Measurements from ENCODE around the gene RUNX1. TPM values are rescaled to one million over a fixed set of nuclear protein-coding genes. Genes with fewer than 3 reads are reported as not detected.
A peak's percentile ranks its signal among the peaks of the same experiment; 100 is the strongest.

RUNX1 gene
- total RNA-seq, 2 donors from 2014 or later: 112 to 136 TPM

DNA sequence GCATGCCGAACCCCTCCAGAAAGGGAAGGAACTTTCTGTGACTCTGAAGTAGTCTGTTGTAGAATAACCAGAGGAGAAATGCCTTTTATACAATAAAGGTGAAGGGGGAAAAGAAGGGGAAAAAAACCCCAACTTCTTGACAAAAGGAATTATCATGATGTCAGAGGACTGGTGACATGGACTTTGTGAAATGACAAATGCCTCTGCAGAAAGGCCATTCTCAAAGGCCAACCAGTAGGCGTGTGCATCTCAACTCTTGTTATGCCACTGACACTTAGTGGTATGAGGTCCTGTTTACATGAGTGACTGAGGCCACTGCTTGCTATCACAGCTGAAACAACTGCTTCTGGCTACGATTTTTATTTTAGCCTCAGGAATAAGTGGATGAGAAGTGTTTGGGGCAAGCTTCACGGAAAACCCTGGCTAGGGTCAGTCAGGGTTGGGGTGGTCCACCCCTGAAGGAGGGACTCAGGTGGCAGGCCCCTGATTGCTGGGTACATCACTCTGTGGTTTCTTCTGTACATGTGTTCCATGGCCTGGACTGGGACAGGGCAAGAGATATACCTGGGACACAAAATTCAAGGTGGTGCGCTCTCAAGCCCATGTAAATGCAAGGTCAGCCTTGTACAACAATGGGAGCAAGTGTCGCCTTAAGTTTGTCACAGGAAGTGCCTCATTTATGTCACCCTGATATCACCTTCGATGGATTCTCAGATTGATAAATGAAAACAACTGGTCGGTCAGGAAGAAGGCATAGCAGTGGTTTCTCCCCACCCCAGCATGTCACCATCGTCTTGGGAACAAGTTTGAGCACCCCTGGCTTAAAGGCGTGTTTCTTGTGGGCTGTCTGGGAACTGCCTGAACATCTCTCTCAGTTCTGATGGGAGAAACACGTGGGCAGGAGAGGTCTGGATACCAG is 12.4 kb downstream of the RUNX1 start:
- H3K27me3 Mint-ChIP-seq: no peaks in the 10 kb centered on the region
- peak overlapping the region; percentile 90 for H3K27ac Mint-ChIP-seq
- peaks cover 25% of the 10 kb centered on the region for H3K36me3 Mint-ChIP-seq (ENCODE audit: low read depth)
- peak overlapping the region; percentile 95 for H3K4me3 Mint-ChIP-seq
- H3K9me3 Mint-ChIP-seq: peaks cover 5% of the 10 kb centered on the region
- peaks cover 64% of the 10 kb centered on the region for H3K4me1 Mint-ChIP-seq
- ATAC-seq (replicated peaks): peak; percentile 49

DNA sequence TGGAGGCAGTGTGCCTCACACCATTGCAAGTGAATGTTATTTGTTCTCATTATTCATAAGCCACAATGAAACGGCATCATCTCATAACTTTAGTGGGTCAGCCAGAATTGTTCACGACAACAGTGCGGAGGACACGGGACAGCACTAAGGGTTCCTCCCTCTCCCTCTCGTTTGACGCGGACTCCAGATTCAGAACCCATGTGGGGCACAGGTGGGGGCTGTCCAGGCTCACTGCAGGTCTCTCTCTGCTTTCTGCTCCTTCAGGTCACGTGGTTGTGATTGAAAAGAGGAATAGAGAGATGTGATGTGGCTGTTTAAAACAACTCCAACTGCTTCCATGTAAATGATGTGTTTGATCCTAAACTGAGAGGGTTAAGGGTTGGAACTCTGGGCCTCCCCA is 13.5 kb downstream of the RUNX1 start:
- Mint-ChIP-seq H3K4me1 (peaks cover 56% of the 10 kb centered on the region), H3K9me3 (peaks cover 5% of the 10 kb centered on the region), H3K27ac (peak overlapping the region; percentile 90), H3K36me3 (ENCODE audit: low read depth) (peaks cover 18% of the 10 kb centered on the region), H3K27me3 (no peaks in the 10 kb centered on the region), H3K4me3 (peak overlapping the region; percentile 95)
- peak; percentile 57 for ATAC-seq (replicated peaks)

DNA sequence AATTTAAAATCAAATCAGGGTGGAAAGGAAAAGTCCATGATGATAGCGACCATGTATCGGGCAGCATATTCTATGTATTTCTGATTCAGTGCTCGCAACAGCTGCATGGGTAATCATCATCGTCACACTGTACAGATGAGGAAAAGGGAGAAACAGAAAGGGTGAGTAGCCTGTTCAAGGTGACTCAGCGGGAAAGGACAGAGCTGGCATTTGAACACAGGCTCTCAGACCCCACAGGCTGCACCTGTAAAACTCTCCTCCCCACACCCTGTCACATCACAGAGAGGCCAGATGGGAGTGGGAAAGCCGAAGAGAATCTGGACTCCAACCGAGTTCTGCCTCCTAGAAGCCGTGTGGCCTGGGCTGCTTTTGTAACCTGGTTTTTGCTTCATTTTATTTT is 14.0 kb downstream of the RUNX1 start:
- Mint-ChIP-seq H3K27me3 (no peaks in the 10 kb centered on the region), H3K27ac (peak overlapping the region; percentile 90), H3K36me3 (ENCODE audit: low read depth) (peaks cover 18% of the 10 kb centered on the region), H3K4me3 (peak overlapping the region; percentile 95), H3K9me3 (peaks cover 5% of the 10 kb centered on the region), H3K4me1 (peaks cover 60% of the 10 kb centered on the region)
- peak; percentile 63 for ATAC-seq (replicated peaks)

DNA sequence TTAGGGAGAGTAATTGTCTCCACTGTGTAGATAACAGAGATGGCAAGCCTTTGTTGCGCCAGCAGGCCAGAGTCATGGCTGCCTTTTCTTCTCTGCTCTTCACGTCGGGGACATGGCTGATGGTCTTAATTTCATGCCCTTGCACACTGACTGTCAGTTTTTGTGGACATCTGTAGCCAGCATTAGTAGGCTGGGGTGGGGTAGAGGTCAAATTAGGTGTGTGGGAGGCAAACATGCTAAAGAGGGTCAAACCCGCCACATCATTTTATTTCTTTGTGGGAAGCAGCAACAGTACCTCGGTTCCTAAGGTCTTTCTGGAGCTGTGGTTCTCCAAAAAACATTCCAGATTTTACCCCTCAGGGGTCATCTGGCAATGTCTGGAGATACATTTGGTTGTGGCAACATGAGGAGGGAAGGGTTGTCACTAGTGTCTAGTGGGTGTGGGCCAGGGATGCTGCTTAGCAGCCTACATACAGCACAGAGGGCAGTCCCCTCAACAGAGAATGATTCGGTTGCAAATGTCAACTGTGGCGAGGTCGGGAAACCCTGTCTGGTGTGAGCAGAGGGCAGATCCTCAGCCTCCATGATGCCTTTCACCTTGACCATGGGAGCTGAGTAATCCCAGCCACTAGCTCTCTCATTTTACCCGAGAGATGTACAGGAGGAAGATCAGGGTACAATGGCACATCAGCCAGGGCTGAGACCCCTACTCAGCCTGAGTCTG is 14.7 kb downstream of the RUNX1 start:
- peak; percentile 63 for ATAC-seq (replicated peaks)

DNA sequence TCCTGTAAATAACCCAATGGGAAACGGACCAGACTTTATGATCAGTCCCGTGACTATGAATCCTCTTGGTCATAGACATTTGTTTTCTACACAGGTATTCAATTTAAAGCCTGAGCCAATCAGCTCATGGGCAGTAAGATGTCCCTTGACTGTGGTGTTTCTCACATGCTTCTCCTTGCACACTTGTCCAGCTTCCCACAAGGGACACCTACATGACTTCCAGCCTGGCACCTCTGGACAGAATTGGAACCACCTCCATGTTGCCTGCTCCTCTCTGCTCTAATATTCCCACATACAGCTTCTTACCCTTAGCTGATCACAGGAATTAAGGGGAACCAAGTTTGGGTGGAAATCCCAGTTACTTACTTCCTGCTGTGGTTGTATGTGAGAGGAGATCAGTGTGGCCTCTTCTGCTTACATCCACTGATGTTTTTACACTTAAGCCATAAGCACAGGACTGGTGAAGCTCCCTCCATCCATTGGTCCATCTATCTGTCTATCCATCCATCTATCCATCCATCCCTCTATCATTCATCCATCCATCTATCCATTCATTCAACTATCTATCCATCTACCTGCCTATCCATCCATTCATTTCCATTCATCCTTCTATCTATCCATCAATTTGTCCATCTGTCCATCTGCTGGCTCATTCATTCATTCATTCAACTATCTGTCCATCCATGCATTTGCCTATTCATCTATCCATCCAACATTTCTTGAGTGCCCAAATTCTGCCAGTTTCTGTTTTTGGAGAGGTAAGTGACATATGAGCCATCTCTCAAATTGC is 16.4 kb downstream of the RUNX1 start:
- H3K27me3 Mint-ChIP-seq: no peaks in the 10 kb centered on the region

More for the DNA sequence above, 14.7 kb downstream of the RUNX1 start:
- peak overlapping the region; percentile 95 for H3K4me3 Mint-ChIP-seq
- H3K27ac Mint-ChIP-seq: peak overlapping the region; percentile 90
- H3K9me3 Mint-ChIP-seq: peaks cover 5% of the 10 kb centered on the region
- H3K4me1 Mint-ChIP-seq: peaks cover 62% of the 10 kb centered on the region
- H3K36me3 Mint-ChIP-seq (ENCODE audit: low read depth): peaks cover 18% of the 10 kb centered on the region
- H3K27me3 Mint-ChIP-seq: no peaks in the 10 kb centered on the region

DNA sequence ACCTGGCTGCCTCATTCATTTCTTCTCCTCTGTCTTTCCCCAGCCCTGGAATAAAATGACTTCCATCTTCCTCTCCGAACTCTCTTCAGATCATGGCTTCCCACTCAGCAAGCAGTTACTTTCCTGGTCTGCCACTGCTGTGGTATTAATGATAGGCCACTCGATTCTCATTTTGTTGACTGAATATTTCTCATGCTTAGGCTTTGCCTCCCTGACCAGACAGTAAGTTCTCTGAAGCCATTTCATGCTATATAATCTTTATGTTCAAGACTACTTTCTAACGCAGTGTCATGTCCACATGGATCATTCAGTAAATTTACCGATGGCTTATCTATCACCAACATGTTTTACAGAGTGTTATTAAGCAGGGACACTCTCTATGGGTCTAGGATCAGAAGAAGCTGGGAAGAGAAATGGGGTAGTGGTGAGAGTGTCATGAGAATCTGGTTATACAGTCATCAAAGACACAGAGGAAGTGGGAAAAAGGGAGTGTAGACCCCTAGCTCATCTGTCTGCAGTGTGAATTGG is 20.6 kb downstream of the RUNX1 start:
- Mint-ChIP-seq H3K27ac (peak overlapping the region; percentile 94), H3K4me1 (peaks cover 63% of the 10 kb centered on the region), H3K9me3 (peaks cover 5% of the 10 kb centered on the region), H3K36me3 (ENCODE audit: low read depth) (peaks cover 17% of the 10 kb centered on the region), H3K27me3 (no peaks in the 10 kb centered on the region), H3K4me3 (peak overlapping the region; percentile 90)
- no peak for ATAC-seq (replicated peaks)

More for the DNA sequence above, 16.4 kb downstream of the RUNX1 start:
- Mint-ChIP-seq H3K4me1 (peaks cover 69% of the 10 kb centered on the region), H3K36me3 (ENCODE audit: low read depth) (peaks cover 18% of the 10 kb centered on the region), H3K4me3 (peak overlapping the region; percentile 95), H3K27ac (peak overlapping the region; percentile 18), H3K9me3 (peaks cover 5% of the 10 kb centered on the region)
- no peak for ATAC-seq (replicated peaks)

DNA sequence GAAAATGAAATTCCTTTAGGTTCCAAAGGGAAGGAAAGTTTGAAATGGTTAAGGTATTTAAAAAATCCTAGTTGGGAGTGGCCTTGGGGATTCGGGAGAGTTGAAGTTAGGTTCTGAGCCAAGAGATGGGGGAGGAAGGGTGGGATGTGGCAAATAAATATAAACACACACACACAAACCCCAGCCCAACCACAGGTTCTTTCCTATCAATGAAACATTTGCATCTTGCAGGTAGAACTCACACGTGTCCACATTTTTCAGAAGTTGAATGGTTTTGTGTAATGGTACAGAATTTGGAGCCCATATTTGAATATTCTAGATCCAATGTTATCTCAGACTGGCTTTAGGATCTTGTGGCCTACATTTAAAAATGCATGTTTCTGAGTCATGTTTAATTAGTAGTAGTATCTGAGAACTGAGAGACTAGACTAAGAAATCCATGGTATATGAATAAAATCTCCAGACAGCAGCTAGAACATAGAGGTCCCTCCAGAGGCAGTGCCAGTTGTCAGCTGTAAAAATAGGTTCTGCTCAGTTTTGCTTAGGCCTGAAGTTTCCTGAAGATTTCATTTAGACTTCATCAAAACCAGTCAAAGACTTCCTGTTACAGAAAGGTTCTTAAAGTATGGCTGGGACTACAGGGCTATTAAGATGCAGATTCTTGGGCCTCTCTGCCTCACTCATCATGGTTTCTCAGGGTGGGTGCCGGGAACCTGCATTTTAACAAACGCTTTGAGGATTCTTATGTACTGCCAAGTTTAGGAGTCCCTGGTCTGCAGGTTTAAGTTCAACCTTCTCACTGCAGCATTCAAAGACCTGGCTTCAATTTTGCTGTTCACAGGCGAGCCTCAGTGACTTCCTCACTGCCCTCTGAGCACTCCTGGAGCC is 21.3 kb downstream of the RUNX1 start:
- Mint-ChIP-seq H3K27ac (peak overlapping the region; percentile 94), H3K9me3 (peaks cover 1% of the 10 kb centered on the region), H3K36me3 (ENCODE audit: low read depth) (peaks cover 16% of the 10 kb centered on the region), H3K4me3 (peak overlapping the region; percentile 90), H3K4me1 (peaks cover 64% of the 10 kb centered on the region), H3K27me3 (no peaks in the 10 kb centered on the region)
- ATAC-seq (replicated peaks): no peak

DNA sequence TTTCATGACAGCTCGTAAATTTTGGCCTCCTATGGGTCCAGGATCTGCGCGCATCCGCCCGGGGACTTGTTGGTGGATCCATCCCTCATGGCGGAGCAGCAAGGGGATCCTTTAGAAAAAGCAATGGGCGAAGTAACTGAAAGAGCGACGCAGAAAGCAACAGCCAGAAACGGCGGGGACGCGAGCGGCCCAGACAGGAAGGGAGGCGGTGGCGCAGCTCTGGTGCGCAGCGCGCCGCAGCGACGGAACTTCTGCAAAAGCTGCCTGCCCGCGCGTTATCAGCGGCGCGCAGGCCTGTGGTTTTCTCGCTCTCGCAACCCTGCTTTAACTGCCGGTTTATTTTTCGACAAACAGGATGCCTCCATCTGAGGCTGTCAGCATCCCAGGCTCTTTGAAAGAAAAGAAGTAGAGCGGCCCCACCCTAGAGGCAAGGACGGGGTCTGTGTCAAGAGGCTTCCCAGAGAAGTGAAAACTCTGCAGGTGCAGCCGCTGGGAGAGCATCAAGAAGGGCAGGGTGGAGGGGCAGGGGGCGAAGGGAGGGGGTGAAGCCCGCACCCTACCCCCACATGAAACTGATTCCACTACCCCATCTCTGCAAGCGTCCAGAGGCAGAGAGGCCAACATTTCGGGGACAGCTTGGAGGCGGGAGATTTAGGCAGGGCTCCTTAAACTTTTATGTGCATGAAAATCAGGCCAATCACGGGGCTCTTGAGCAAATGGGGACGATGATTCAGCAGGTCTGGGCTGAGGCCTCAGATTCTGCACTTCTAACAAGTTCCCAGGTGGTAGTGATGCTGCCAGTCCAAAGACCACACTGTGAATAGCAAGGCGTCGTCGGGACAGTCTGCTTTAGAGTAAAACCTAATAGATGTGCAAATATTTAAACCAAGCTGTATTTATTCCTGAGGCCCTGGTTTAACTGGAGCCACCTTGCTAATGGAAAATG is 22.2 kb downstream of the RUNX1 start:
- peaks cover 13% of the 10 kb centered on the region for H3K36me3 Mint-ChIP-seq (ENCODE audit: low read depth)
- H3K27me3 Mint-ChIP-seq: no peaks in the 10 kb centered on the region
- H3K27ac Mint-ChIP-seq: peak overlapping the region; percentile 94
- H3K4me1 Mint-ChIP-seq: peaks cover 67% of the 10 kb centered on the region
- H3K4me3 Mint-ChIP-seq: peak overlapping the region; percentile 90
- peak; percentile 62 for ATAC-seq (replicated peaks)
- H3K9me3 Mint-ChIP-seq: no peaks in the 10 kb centered on the region

DNA sequence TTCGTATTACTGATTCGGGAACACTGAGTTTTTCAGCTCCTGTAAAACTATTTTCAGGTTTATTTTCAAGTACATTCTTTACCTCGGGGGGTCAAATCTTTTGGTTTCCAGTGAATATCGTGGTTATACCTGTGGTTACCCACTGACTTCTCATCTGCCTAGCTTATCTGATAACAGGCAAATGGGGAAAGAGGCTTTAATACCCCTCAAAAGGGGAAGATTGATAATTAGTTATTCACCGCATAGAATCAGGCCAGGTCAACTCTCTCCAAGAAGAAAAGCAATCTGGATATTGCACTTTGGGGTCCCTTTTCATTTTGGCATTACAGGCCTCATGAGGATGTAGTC is 23.0 kb downstream of the RUNX1 start:
- peaks cover 75% of the 10 kb centered on the region for H3K4me1 Mint-ChIP-seq
- H3K27me3 Mint-ChIP-seq: no peaks in the 10 kb centered on the region
- peaks cover 13% of the 10 kb centered on the region for H3K36me3 Mint-ChIP-seq (ENCODE audit: low read depth)
- peak overlapping the region; percentile 90 for H3K4me3 Mint-ChIP-seq
- H3K9me3 Mint-ChIP-seq: no peaks in the 10 kb centered on the region
- ATAC-seq (replicated peaks): no peak
- H3K27ac Mint-ChIP-seq: peak overlapping the region; percentile 94

DNA sequence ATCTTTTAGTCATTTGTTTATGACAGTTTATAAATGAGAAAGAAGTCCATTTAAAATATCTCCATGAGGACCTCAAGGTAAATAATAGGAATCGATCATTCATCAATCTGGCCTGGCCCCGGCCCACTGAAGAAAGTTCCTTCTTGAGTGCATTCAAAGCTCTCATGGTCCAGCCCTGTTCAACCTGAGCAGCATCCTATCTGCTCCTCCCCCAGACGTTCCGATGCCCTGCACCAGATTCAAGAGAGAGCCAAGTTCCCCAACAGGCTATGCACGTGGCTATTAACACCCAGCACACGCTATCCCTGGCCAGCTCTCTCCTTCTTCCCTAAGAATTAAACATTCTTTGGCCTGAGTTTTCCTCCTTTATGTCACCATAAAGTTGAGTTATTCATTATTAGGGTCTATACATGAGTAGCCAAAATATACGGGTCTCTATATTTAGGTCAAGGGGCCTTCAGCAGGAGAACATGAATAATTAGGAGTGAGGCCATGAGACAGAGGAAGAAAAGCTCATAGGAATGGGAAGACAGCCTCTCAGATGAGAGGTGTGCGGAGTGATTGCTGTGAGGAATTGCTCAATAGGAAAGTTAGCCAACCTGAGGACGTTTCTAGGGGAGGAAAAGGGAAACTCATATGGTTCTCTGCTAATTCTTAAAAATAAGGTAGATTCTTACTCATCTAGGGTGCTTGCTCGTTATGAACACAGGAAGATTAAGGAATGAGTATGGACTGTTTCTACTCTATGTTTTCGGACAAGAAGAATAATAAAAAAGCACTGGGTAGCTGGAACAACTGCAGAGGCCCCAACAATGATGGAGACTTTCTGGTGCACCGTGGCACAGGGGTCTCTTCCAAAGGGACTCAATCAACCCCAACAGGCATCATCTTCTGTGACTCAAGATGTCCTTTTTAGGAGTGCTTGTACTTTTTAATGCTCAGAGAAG is 23.6 kb downstream of the RUNX1 start:
- peaks cover 14% of the 10 kb centered on the region for H3K36me3 Mint-ChIP-seq (ENCODE audit: low read depth)
- no peaks in the 10 kb centered on the region for H3K27me3 Mint-ChIP-seq
- peak; percentile 16 for ATAC-seq (replicated peaks)
- peak overlapping the region; percentile 90 for H3K4me3 Mint-ChIP-seq
- peaks cover 79% of the 10 kb centered on the region for H3K4me1 Mint-ChIP-seq
- H3K9me3 Mint-ChIP-seq: no peaks in the 10 kb centered on the region
- H3K27ac Mint-ChIP-seq: peak overlapping the region; percentile 94

DNA sequence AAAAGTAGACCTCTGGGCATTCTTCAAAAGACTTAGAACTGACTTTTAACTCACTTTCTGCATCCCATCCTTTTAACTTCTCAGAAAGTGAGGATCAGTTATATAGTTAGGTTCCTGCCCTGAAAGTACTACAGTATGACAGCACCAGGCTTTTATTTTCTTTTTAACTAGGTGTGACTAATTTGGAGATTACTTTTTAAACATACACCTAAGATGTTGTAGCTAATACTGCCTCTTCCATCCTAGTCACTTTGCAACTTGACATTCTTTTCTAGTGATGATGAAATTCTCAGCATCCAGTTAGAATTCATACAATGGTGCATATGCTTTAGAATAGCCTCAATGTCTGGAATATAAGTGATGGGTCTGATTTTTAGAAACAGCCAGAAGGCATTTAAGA is 24.6 kb downstream of the RUNX1 start:
- Mint-ChIP-seq H3K9me3 (no peaks in the 10 kb centered on the region), H3K4me3 (peak overlapping the region; percentile 90), H3K27ac (peak overlapping the region; percentile 94), H3K4me1 (peaks cover 77% of the 10 kb centered on the region), H3K36me3 (ENCODE audit: low read depth) (peaks cover 18% of the 10 kb centered on the region), H3K27me3 (no peaks in the 10 kb centered on the region)
- peak; percentile 61 for ATAC-seq (replicated peaks)

DNA sequence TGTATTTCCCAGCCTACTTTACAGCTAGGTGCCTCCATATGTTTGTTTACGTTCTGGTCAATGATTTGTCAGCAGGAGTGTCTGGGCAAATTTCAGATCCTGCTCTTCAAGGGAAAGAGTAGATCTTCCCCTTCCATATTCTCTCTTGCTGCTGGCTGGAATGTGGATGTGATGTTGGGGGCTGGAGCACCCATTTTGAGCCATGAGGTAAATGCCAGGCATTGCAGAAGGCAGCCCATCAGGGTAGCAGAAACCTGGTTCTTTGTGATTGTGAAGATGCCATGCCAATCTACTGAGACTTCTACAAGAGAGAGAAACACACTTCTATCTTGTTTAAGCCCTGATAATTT is 25.1 kb downstream of the RUNX1 start:
- Mint-ChIP-seq H3K9me3 (no peaks in the 10 kb centered on the region), H3K36me3 (ENCODE audit: low read depth) (peaks cover 18% of the 10 kb centered on the region), H3K27me3 (no peaks in the 10 kb centered on the region), H3K27ac (peak overlapping the region; percentile 94), H3K4me1 (peaks cover 75% of the 10 kb centered on the region), H3K4me3 (peak overlapping the region; percentile 90)
- ATAC-seq (replicated peaks): no peak
